Neural cell (in vitro differentiated cells): ENCODE results near the gene TEX101. TPM values are rescaled to one million over a fixed set of nuclear protein-coding genes. Genes with fewer than 3 reads are reported as not detected.

Source experiments
- H2AFZ ChIP-seq: fragments of 200-600, 300-800 bp; sonication (generic), shearing (Covaris generic); 2 replicates; pipeline ENCODE4 v1.6.0; 2014; ENCODE audit warnings: low read depth, mild to moderate bottlenecking, antibody characterized with exemption, low read length, moderate library complexity
- H3F3A ChIP-seq: fragments of 200-600 bp; shearing (Covaris generic); 2 replicates; pipeline ENCODE4 v1.6.1; 2016; ENCODE audit warnings: mild to moderate bottlenecking, moderate library complexity, mixed read lengths, antibody characterized with exemption, low read length; ENCODE audit not compliant: insufficient read depth, poor library complexity, severe bottlenecking
- H3K27ac ChIP-seq: fragments of 200-600, 300-800 bp; sonication (generic), shearing (Covaris generic); 2 replicates; pipeline ENCODE4 v1.5.1; 2014; ENCODE audit warnings: mild to moderate bottlenecking, low read length, moderate library complexity
- H3K27me3 ChIP-seq: fragments of 300-800, 200-600 bp; sonication (generic), shearing (Covaris generic); 2 replicates; pipeline ENCODE4 v1.6.0; 2014; ENCODE audit warnings: mild to moderate bottlenecking, low read depth, low read length, moderate library complexity; ENCODE audit not compliant: insufficient read depth
- H3K36me3 ChIP-seq: fragments of 300-800, 200-600 bp; sonication (generic), shearing (Covaris generic); 2 replicates; pipeline ENCODE4 v1.5.1; 2014; ENCODE audit warnings: mild to moderate bottlenecking, antibody characterized with exemption, low read length, moderate library complexity; ENCODE audit not compliant: insufficient read depth
- H3K4me2 ChIP-seq: fragments of 300-800, 200-600 bp; sonication (generic), shearing (Covaris generic); 2 replicates; pipeline ENCODE4 v1.6.0; 2014; ENCODE audit warnings: mild to moderate bottlenecking, low read length
- H3K4me3 ChIP-seq: fragments of 300-800, 200-600 bp; sonication (generic), shearing (Covaris generic); 2 replicates; pipeline ENCODE4 v1.5.1; 2014; ENCODE audit warnings: mild to moderate bottlenecking, low read length, moderate library complexity
- H3K79me2 ChIP-seq: fragments of 200-600 bp; shearing (Covaris generic); replicated peaks from 2 replicates; pipeline ENCODE4 v1.6.0; 2014; ENCODE audit warnings: mild to moderate bottlenecking, low read length, moderate library complexity; ENCODE audit not compliant: insufficient read depth
- H3K9ac ChIP-seq: fragments of 300-800, 200-600 bp; sonication (generic), shearing (Covaris generic); 2 replicates; pipeline ENCODE4 v1.6.1; 2016; ENCODE audit warnings: mild to moderate bottlenecking, low read length, mixed read lengths
- H3K9me2 ChIP-seq: fragments of 200-600 bp; shearing (Covaris generic); 2 replicates; pipeline ENCODE4 v1.6.1; 2016; ENCODE audit warnings: mild to moderate bottlenecking, low read length, mixed read lengths; ENCODE audit not compliant: insufficient read depth
- H3K9me3 ChIP-seq: fragments of 200-600, 300-800 bp; sonication (generic), shearing (Covaris generic); 2 replicates; pipeline ENCODE4 v1.6.1; 2016; ENCODE audit warnings: mild to moderate bottlenecking, mixed run types, low read length, moderate library complexity, mixed read lengths
- H4K20me1 ChIP-seq: fragments of 200-600 bp; shearing (Covaris generic); 2 replicates; pipeline ENCODE4 v1.6.1; 2016; ENCODE audit warnings: mild to moderate bottlenecking, mixed run types; ENCODE audit not compliant: insufficient read depth
- CTCF ChIP-seq: fragments of 450-650 bp; IDR thresholded peaks from 2 replicates; pipeline ENCODE4 v1.5.1; 2014; ENCODE audit warnings: antibody characterized with exemption, mild to moderate bottlenecking, moderate library complexity; ENCODE audit not compliant: poor library complexity, severe bottlenecking
- EP300 ChIP-seq: fragments of 450-650 bp; conservative IDR thresholded peaks from 2 replicates; pipeline ENCODE4 v1.6.1; 2014; ENCODE audit warnings: antibody characterized with exemption, mild to moderate bottlenecking, moderate library complexity; ENCODE audit not compliant: poor library complexity, severe bottlenecking
- EZH2 ChIP-seq: fragments of 200-600, 300-800 bp; shearing (Covaris generic), sonication (generic); IDR thresholded peaks from 2 replicates; pipeline ENCODE4 v1.6.1; 2014; ENCODE audit warnings: antibody characterized with exemption, low read length, borderline replicate concordance, mild to moderate bottlenecking; ENCODE audit not compliant: insufficient read depth, poor library complexity, severe bottlenecking
- MXI1 ChIP-seq: fragments of 450-650 bp; conservative IDR thresholded peaks from 2 replicates; pipeline ENCODE4 v1.6.1; 2014; ENCODE audit warnings: antibody characterized with exemption, mild to moderate bottlenecking; ENCODE audit not compliant: poor library complexity, severe bottlenecking
- POLR2AphosphoS5 ChIP-seq: IDR thresholded peaks from 2 replicates; pipeline ENCODE4 v1.6.1; 2012
- RAD21 ChIP-seq: fragments of 450-650 bp; conservative IDR thresholded peaks from 2 replicates; pipeline ENCODE4 v1.6.1; 2014; ENCODE audit warnings: antibody characterized with exemption, mild to moderate bottlenecking, moderate library complexity
- REST ChIP-seq: IDR thresholded peaks from 2 replicates; pipeline ENCODE4 v1.6.1; 2012; ENCODE audit warnings: borderline replicate concordance
- SMC3 ChIP-seq: fragments of 450-650 bp; conservative IDR thresholded peaks from 2 replicates; pipeline ENCODE4 v1.6.1; 2014; ENCODE audit warnings: antibody characterized with exemption, mild to moderate bottlenecking, moderate library complexity; ENCODE audit not compliant: poor library complexity
- TAF1 ChIP-seq: IDR thresholded peaks from 2 replicates; pipeline ENCODE4 v1.6.1; 2012; ENCODE audit warnings: low read depth
- polyA plus RNA-seq: library from polyadenylated mRNA; depleted of rRNA; stranded (reverse); fragments of >200 nt; gene quantifications from 2 replicates; pipeline ENCODE4 v1.2.3, GENCODE V29; 2014

The TEX101 gene
- polyA plus RNA-seq, 1 donor from 2014 or later, result not detected

GRCh38 chr19:43462383-43462782 is 47.7 kb downstream of the TEX101 start:
- Histone ChIP-seq H4K20me1 (no peaks in the 10 kb centered on the region), H3K27ac (no peak overlapping the region), H3K36me3 (no peaks in the 10 kb centered on the region), H3F3A (no peaks in the 10 kb centered on the region), H3K79me2 (no peaks in the 10 kb centered on the region), H3K4me3 (peak overlapping the region; percentile 74), H3K4me2 (no peak overlapping the region), H3K27me3 (no peaks in the 10 kb centered on the region), H2AFZ (no peak overlapping the region), H3K9me3 (no peaks in the 10 kb centered on the region), H3K9ac (no peak overlapping the region), H3K9me2 (no peaks in the 10 kb centered on the region)
- TF ChIP-seq POLR2AphosphoS5 (no peak), EZH2 (no peak), SMC3 (no peak), CTCF (no peak), MXI1 (no peak), REST (no peak), RAD21 (no peak), TAF1 (no peak), EP300 (no peak)

GRCh38 chr19:43462785-43463380 is 48.2 kb downstream of the TEX101 start:
- Histone ChIP-seq H2AFZ (peak overlapping the region; percentile 38), H3K9me2 (no peaks in the 10 kb centered on the region), H3K27me3 (no peaks in the 10 kb centered on the region), H3K36me3 (no peaks in the 10 kb centered on the region), H3F3A (no peaks in the 10 kb centered on the region), H3K4me2 (no peak overlapping the region), H3K9ac (peak overlapping the region; percentile 52), H3K79me2 (no peaks in the 10 kb centered on the region), H3K9me3 (no peaks in the 10 kb centered on the region), H3K4me3 (peak overlapping the region; percentile 74), H4K20me1 (no peaks in the 10 kb centered on the region), H3K27ac (no peak overlapping the region)
- TF ChIP-seq CTCF (no peak), RAD21 (no peak), POLR2AphosphoS5 (peak; percentile 4), REST (peak; percentile 37), MXI1 (peak; percentile 24), TAF1 (no peak), SMC3 (no peak)
